ENCODE data around the gene DNAH7. TPM values are rescaled to one million over a fixed set of nuclear protein-coding genes. Genes with fewer than 3 reads are reported as not detected.

Gene DNAH7
- total and polyA plus RNA-seq, 2 donors (not counting 3 experiments of a cell fraction or from before 2014, with no cell fraction given) = 0.15 to 0.24 TPM

DNA sequence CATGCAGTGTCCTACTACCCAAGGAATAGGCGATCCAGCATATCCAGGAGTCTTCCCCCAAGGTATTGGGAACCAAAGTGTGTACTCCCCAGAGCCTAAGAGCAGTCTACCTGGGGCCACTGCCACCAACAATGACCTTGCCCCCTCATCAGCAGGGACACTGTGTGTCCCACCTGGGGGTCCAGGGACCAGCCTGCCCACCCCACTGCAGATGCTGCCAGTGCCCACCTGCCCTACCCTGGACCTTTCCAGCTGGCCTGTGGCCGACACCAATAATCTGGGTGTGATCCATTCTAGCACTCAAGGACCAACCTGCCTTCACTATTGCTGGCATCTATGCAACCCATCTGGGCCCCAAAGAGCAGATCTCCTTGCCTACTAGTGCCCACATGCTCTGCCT, 32.2 kb downstream of the DNAH7 start:
- H3K4me1 ChIP-seq (ENCODE audit: control insufficient read depth, extremely low read depth, insufficient read depth, low read length) = no peaks in the 10 kb centered on the region
- ChIA-PET CTCF (no interaction called here), POLR2A (no interaction called here)
- FAIRE-seq = no peak
- no peak for DNase-seq (ENCODE audit: low read depth, low spot score)
- dilution Hi-C loops (cut with MboI; ENCODE audit: extremely low pct_ligation_motif_present, low sequenced_read_pairs) = no loop called here
- no peaks in the 10 kb centered on the region for H3K9me3 ChIP-seq (replicated peaks; ENCODE audit: control insufficient read depth, insufficient read depth, low read length)
- no peak overlapping the region for H3K4me3 ChIP-seq (replicated peaks in 1 of 3; ENCODE audit: insufficient read depth in 1 of 3, low read depth in 1 of 3, low read length in 3 of 3)
- H3K9ac ChIP-seq (replicated peaks; ENCODE audit: extremely low read depth, insufficient read depth, low read length) = no peak overlapping the region
- intact Hi-C loops (cut with micrococcal nuclease) = no loop called here
- peaks cover 0 to 3% of the 10 kb centered on the region in 2 experiments for H3K27me3 ChIP-seq (ENCODE audit: control insufficient read depth in 2 of 2, insufficient read depth in 2 of 2, low read length in 2 of 2)
- H2AFZ ChIP-seq (ENCODE audit: low read depth, low read length) = no peak overlapping the region
- no peaks in the 10 kb centered on the region for H3K36me3 ChIP-seq (ENCODE audit: control insufficient read depth in 2 of 2, extremely low read depth in 1 of 2, insufficient read depth in 2 of 2, low read length in 2 of 2)
- H3K79me2 ChIP-seq (ENCODE audit: control insufficient read depth, insufficient read depth, low read length) = no peaks in the 10 kb centered on the region
- TF ChIP-seq POLR2A (IDR thresholded peaks at IDR 0.05; ENCODE audit: low read depth, low read length) (no peak), GATA2 (IDR thresholded peaks at IDR 0.05; ENCODE audit: insufficient read depth, insufficient read length, low read depth, low read length) (no peak), MYC (IDR thresholded peaks at IDR 0.05; ENCODE audit: low read depth, low read length) (no peak), POLR2AphosphoS5 (IDR thresholded peaks at IDR 0.05; ENCODE audit: insufficient read depth, low read depth, low read length) (no peak), FOS (IDR thresholded peaks at IDR 0.05; ENCODE audit: borderline replicate concordance, insufficient read depth, low read length) (no peak), JUN (IDR thresholded peaks at IDR 0.05; ENCODE audit: borderline replicate concordance, insufficient read depth, insufficient read length, low read depth) (no peak)
- TF ChIP-seq, protein P1, sequence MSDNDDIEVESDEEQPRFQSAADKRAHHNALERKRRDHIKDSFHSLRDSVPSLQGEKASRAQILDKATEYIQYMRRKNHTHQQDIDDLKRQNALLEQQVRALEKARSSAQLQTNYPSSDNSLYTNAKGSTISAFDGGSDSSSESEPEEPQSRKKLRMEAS (IDR thresholded peaks at IDR 0.05; ENCODE audit: insufficient read depth, insufficient read length) = no peak
- TF ChIP-seq, protein P2, sequence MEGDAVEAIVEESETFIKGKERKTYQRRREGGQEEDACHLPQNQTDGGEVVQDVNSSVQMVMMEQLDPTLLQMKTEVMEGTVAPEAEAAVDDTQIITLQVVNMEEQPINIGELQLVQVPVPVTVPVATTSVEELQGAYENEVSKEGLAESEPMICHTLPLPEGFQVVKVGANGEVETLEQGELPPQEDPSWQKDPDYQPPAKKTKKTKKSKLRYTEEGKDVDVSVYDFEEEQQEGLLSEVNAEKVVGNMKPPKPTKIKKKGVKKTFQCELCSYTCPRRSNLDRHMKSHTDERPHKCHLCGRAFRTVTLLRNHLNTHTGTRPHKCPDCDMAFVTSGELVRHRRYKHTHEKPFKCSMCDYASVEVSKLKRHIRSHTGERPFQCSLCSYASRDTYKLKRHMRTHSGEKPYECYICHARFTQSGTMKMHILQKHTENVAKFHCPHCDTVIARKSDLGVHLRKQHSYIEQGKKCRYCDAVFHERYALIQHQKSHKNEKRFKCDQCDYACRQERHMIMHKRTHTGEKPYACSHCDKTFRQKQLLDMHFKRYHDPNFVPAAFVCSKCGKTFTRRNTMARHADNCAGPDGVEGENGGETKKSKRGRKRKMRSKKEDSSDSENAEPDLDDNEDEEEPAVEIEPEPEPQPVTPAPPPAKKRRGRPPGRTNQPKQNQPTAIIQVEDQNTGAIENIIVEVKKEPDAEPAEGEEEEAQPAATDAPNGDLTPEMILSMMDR (IDR thresholded peaks at IDR 0.05; ENCODE audit: extremely low read depth in 1 of 2, insufficient read depth in 1 of 2, low read depth in 1 of 2, low read length in 2 of 2) = no peak
- no peak overlapping the region for H3K27ac ChIP-seq (ENCODE audit: insufficient read depth, low read depth, low read length)
- BruUV-seq (replicated peaks) = no TSS peak
- no peak overlapping the region for H3K4me2 ChIP-seq (ENCODE audit: insufficient read depth, low read length)
- no peaks in the 10 kb centered on the region for H3K9me1 ChIP-seq (replicated peaks; ENCODE audit: control insufficient read depth, extremely low read depth, insufficient read depth, low read length)
- H4K20me1 ChIP-seq (replicated peaks; ENCODE audit: control insufficient read depth, extremely low read depth, insufficient read depth, low read length) = no peaks in the 10 kb centered on the region
